SU-DHL-6 (cell line): ENCODE data around the gene GHRH.

Experiments
- H2AFZ ChIP-seq: fragments of 200-600 bp; sonication (generic); 2 replicates; pipeline ENCODE4 v1.6.1; 2014; ENCODE audit warnings: low read depth, mild to moderate bottlenecking, moderate library complexity, mixed read lengths, antibody characterized with exemption, low read length; ENCODE audit not compliant: severe bottlenecking
- H3F3A ChIP-seq: fragments of 200-600 bp; shearing (Covaris generic); 2 replicates; pipeline ENCODE4 v1.6.0; 2016; ENCODE audit warnings: antibody characterized with exemption, mild to moderate bottlenecking; ENCODE audit not compliant: insufficient read depth
- H3K27ac ChIP-seq: fragments of 200-600 bp; sonication (generic); 2 replicates; pipeline ENCODE4 v1.5.1; 2016; ENCODE audit warnings: low read depth, mild to moderate bottlenecking, low read length, moderate library complexity, mixed read lengths
- H3K27me3 ChIP-seq: fragments of 200-600 bp; sonication (generic), shearing (Covaris generic); 2 replicates; pipeline ENCODE4 v1.6.0; 2014; ENCODE audit warnings: mild to moderate bottlenecking, low read length
- H3K36me3 ChIP-seq: fragments of 200-600 bp; sonication (generic); 2 replicates; pipeline ENCODE4 v1.6.1; 2014; ENCODE audit warnings: mild to moderate bottlenecking, low read length, mixed read lengths
- H3K4me2 ChIP-seq: fragments of 300-600, 200-600 bp; shearing (Covaris generic), sonication (generic); 2 replicates; pipeline ENCODE4 v1.6.0; 2014; ENCODE audit warnings: low read length, low read depth, mild to moderate bottlenecking; ENCODE audit not compliant: poor library complexity, severe bottlenecking
- H3K4me3 ChIP-seq: fragments of 200-600 bp; sonication (generic); 2 replicates; pipeline ENCODE4 v1.5.1; 2014; ENCODE audit warnings: antibody characterized with exemption, low read length, mild to moderate bottlenecking, mixed read lengths; ENCODE audit not compliant: insufficient read depth, poor library complexity, severe bottlenecking
- H3K79me2 ChIP-seq: fragments of 200-600 bp; sonication (generic); 2 replicates; pipeline ENCODE4 v1.6.1; 2014; ENCODE audit warnings: mild to moderate bottlenecking, low read length, moderate library complexity; ENCODE audit not compliant: insufficient read depth
- H3K9ac ChIP-seq: fragments of 200-600 bp; sonication (generic); 2 replicates; pipeline ENCODE4 v1.7.0; 2014; ENCODE audit warnings: mild to moderate bottlenecking, low read length
- H3K9me2 ChIP-seq: fragments of 200-600 bp; sonication (generic); replicated peaks from 2 replicates; pipeline ENCODE4 v1.6.1; 2014; ENCODE audit warnings: low read length; ENCODE audit not compliant: insufficient read depth
- H3K9me3 ChIP-seq: fragments of 200-600 bp; sonication (generic); 2 replicates; pipeline ENCODE4 v1.6.1; 2014; ENCODE audit warnings: low read length, mixed read lengths; ENCODE audit not compliant: insufficient read depth
- H4K20me1 ChIP-seq: fragments of 200-600 bp; sonication (generic); 2 replicates; pipeline ENCODE4 v1.6.1; 2014; ENCODE audit warnings: low read depth, mild to moderate bottlenecking, antibody characterized with exemption, low read length, moderate library complexity, mixed read lengths
- EZH2phosphoT487 ChIP-seq: fragments of 200-600 bp; sonication (generic), shearing (Covaris generic); conservative IDR thresholded peaks from 2 replicates; pipeline ENCODE4 v1.6.1; 2018; ENCODE audit warnings: mild to moderate bottlenecking, antibody characterized with exemption, low read length, moderate library complexity, mixed read lengths
- TF ChIP-seq, protein P1 (sequence below): fragments of 200-600 bp; sonication (generic); IDR thresholded peaks from one replicate; pipeline ENCODE4 v1.5.1; 2017; ENCODE audit warnings: antibody characterized with exemption, mild to moderate bottlenecking, low read length, moderate library complexity; ENCODE audit not compliant: insufficient read depth, poor library complexity, severe bottlenecking

The GHRH gene

DNA sequence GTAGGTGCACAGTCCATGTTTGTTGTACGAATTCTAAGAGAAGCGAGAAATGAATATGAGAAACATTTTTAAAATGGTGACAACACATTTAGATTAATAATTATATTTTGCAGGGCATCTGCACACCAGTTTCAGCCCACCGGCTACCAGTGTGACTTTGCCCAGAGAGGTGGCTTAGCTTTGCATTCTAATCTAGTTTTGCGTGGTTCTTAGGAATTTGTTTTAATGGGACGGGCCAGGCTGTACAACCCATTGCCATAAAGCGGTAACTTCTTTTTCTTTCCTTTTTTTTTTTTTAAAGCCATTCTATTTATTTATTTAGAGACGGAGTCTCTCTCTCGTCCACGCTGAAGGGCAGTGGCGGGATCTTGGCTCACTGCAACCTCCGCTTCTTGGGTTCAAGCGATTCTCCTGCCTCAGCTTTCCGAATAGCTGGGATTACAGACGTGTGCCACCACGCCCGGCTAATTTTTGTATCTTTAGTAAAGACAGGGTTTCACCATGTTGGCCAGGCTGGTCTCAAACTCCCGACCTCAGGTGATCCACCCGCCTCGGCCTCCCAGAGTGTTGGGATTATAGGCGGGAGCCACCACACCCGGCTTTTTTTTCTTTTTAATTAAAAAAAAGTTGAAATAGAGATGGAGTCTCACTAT is 28.7 kb upstream of the GHRH start:
- Histone ChIP-seq H3K36me3 (peaks cover 5% of the 10 kb centered on the region; the same call in 1 of the 2 replicates), H3F3A (0 out of 2 replicates have a peak, but pooled peaks cover 5% of the 10 kb centered on the region), H3K9ac (peak overlapping the region; percentile 98), H4K20me1 (no peaks in the 10 kb centered on the region), H3K9me3 (no peaks in the 10 kb centered on the region), H3K79me2 (peaks cover 56% of the 10 kb centered on the region), H3K9me2 (no peaks in the 10 kb centered on the region), H2AFZ (peak overlapping the region; percentile 86), H3K4me2 (peak overlapping the region; percentile 81), H3K4me3 (peak overlapping the region; percentile 95), H3K27ac (peak overlapping the region; percentile 58), H3K27me3 (no peaks in the 10 kb centered on the region)
- TF ChIP-seq EZH2phosphoT487 = no peak

DNA sequence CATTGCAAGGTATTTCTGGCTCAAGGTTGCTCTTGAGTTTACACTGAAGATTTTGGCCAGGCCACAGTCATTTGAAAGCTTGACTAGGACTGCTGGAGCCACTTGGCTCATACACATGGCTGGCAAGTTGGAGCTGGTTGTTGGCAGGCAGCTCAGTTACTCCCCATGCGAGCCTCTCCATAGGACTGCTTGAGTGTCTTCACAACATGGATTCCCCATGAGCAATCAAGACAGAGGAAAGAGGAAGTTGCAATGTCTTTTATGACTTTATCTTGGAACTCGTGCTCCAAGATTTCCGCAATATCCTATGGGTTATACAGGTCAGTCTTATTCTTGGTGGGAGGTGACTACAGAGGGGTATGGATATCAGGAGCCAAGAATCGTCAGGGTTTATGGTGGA is 26.5 kb upstream of the GHRH start:
- no peak overlapping the region for H3K27ac ChIP-seq
- H3F3A ChIP-seq = 0 out of 2 replicates have a peak, but pooled peaks cover 5% of the 10 kb centered on the region
- peaks cover 35% of the 10 kb centered on the region for H3K79me2 ChIP-seq
- H3K9me3 ChIP-seq = no peaks in the 10 kb centered on the region
- H3K36me3 ChIP-seq = peaks cover 5% of the 10 kb centered on the region; the same call in 1 of the 2 replicates
- no peak overlapping the region for H3K4me2 ChIP-seq
- H3K4me3 ChIP-seq = no peak overlapping the region
- H3K9me2 ChIP-seq = no peaks in the 10 kb centered on the region
- no peak overlapping the region for H2AFZ ChIP-seq
- no peaks in the 10 kb centered on the region for H4K20me1 ChIP-seq
- H3K9ac ChIP-seq = no peak overlapping the region
- H3K27me3 ChIP-seq = no peaks in the 10 kb centered on the region
- TF ChIP-seq, protein P1, sequence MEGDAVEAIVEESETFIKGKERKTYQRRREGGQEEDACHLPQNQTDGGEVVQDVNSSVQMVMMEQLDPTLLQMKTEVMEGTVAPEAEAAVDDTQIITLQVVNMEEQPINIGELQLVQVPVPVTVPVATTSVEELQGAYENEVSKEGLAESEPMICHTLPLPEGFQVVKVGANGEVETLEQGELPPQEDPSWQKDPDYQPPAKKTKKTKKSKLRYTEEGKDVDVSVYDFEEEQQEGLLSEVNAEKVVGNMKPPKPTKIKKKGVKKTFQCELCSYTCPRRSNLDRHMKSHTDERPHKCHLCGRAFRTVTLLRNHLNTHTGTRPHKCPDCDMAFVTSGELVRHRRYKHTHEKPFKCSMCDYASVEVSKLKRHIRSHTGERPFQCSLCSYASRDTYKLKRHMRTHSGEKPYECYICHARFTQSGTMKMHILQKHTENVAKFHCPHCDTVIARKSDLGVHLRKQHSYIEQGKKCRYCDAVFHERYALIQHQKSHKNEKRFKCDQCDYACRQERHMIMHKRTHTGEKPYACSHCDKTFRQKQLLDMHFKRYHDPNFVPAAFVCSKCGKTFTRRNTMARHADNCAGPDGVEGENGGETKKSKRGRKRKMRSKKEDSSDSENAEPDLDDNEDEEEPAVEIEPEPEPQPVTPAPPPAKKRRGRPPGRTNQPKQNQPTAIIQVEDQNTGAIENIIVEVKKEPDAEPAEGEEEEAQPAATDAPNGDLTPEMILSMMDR = no peak
- no peak for TF ChIP-seq EZH2phosphoT487

DNA sequence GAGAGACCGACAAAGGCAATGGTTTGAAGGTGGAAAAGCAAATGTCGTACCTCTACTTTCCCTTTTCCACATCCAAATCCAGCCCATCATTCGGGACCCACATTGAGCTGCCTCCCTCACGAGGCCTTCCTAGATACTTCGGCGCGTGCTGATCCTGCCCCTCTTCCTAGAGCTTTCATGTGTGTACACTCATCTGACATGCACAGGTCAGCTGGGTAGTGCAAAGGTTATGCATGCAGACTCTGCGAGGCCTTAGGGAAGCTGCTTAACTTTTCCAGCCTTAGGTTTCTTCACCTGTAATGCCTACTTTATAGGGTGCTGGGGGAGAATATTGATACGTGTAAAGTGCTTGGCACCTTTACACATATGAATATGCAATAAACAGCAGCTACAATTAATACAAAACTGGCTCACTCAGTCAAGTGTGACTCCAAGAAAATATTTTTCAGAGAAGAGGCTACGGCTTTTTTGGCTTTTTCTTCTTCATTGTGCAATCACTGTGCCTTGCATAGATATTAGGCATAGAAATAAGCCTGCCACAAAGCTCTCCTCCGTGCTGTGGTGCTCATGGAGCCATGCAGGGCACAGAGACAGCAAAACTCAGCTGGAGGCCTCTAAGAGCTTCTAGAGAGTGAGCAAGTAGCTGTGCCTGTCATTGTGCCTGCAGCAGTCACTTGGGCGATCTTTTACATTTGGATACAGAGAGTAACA is 24.2 kb upstream of the GHRH start:
- no peak overlapping the region for H3K4me3 ChIP-seq
- H3K27me3 ChIP-seq = no peaks in the 10 kb centered on the region
- no peaks in the 10 kb centered on the region for H3K36me3 ChIP-seq
- no peak overlapping the region for H3K27ac ChIP-seq
- no peaks in the 10 kb centered on the region for H3K9me3 ChIP-seq
- H3K9ac ChIP-seq = no peak overlapping the region
- H2AFZ ChIP-seq = no peak overlapping the region
- H4K20me1 ChIP-seq = no peaks in the 10 kb centered on the region
- H3K79me2 ChIP-seq = peaks cover 14% of the 10 kb centered on the region
- no peak for TF ChIP-seq EZH2phosphoT487
- TF ChIP-seq, protein P1 = no peak
- 0 out of 2 replicates have a peak, but pooled peaks cover 5% of the 10 kb centered on the region for H3F3A ChIP-seq
- no peak overlapping the region for H3K4me2 ChIP-seq
- H3K9me2 ChIP-seq = no peaks in the 10 kb centered on the region

DNA sequence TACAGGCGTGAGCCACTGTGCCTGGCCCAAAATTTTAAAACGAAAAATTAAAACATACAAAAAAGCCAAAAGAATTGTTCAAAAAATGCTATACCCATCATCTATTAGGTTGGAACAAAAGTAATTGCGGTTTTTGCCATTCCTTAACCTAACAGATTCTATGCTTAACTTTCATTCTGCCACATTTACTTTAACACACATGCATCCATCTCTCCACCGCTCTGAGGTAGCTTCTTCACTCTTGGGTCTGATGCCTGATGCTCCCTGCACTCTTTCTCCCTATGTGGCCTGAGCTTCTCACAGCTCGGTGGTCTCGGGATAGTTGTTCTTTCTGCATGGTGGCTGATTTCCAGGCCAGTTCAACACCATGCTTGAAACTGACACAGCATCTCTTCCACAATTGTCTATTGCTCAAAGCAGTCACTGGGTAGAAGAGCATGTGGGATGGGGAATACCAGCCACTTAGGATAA is 23.1 kb upstream of the GHRH start:
- Histone ChIP-seq H3K9me3 (no peaks in the 10 kb centered on the region), H3K27me3 (no peaks in the 10 kb centered on the region), H3K27ac (no peak overlapping the region), H3K4me2 (no peak overlapping the region), H3K79me2 (peaks cover 4% of the 10 kb centered on the region), H3K9ac (no peak overlapping the region), H3F3A (0 out of 2 replicates have a peak, but pooled peaks cover 5% of the 10 kb centered on the region), H3K36me3 (no peaks in the 10 kb centered on the region), H2AFZ (no peak overlapping the region), H3K9me2 (no peaks in the 10 kb centered on the region), H4K20me1 (no peaks in the 10 kb centered on the region), H3K4me3 (no peak overlapping the region)
- TF ChIP-seq, protein P1 = no peak
- no peak for TF ChIP-seq EZH2phosphoT487
